Uterus (tissue), 2 donors: ENCODE results near the gene C1QTNF7.

Source experiments
- POLR2A ChIP-seq, 2 donors: fragments of 450-650 bp; IDR thresholded peaks; one replicate each; pipeline ENCODE4 v1.6.1; 2016; ENCODE audit warnings: antibody characterized with exemption in 2 of 2, mild to moderate bottlenecking in 1 of 2, moderate library complexity in 1 of 2
- TF ChIP-seq, protein P1 (sequence below), 4 experiments: fragments of 200-600 bp in 2 of 4; fragments of 450-650 bp in 2 of 4; sonication (generic) in 2 of 4; IDR thresholded peaks; one replicate each; pipeline ENCODE4 v1.5.1; 2016 to 2019; ENCODE audit warnings: antibody characterized with exemption in 4 of 4, mild to moderate bottlenecking in 2 of 4, moderate library complexity in 1 of 4

DNA sequence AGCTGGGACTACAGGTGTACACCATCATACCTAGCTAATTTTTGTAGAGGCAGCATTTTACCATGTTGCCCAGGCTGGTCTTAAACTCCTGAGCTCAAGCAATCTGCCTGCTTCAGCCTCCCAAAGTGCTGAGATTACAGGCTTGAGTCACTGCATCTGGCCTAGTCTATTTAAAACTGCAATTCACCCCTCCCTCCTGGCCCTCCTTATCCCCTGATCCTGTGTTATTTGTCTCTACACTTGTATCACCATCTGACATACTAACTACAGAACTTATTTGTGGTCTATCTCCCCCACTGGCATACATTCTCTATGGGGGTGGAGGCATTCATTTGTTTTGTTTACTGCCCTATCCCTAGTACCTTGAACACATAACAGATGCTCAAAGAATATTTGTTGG is 65.6 kb downstream of the C1QTNF7 start:
- TF ChIP-seq, protein P1, sequence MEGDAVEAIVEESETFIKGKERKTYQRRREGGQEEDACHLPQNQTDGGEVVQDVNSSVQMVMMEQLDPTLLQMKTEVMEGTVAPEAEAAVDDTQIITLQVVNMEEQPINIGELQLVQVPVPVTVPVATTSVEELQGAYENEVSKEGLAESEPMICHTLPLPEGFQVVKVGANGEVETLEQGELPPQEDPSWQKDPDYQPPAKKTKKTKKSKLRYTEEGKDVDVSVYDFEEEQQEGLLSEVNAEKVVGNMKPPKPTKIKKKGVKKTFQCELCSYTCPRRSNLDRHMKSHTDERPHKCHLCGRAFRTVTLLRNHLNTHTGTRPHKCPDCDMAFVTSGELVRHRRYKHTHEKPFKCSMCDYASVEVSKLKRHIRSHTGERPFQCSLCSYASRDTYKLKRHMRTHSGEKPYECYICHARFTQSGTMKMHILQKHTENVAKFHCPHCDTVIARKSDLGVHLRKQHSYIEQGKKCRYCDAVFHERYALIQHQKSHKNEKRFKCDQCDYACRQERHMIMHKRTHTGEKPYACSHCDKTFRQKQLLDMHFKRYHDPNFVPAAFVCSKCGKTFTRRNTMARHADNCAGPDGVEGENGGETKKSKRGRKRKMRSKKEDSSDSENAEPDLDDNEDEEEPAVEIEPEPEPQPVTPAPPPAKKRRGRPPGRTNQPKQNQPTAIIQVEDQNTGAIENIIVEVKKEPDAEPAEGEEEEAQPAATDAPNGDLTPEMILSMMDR (IDR thresholded peaks at IDR 0.05) = no peak
- TF ChIP-seq POLR2A (IDR thresholded peaks at IDR 0.05) = no peak
